HG02571 (cell line): ENCODE measurements around the gene TCF15.

ENCODE experiments used
- ATAC-seq: cut with Tn5 transposase; IDR thresholded peaks from one replicate; pipeline ENCODE4 v1.9.1; 2021; ENCODE audit warnings: mild to moderate bottlenecking, moderate library complexity; ENCODE audit not compliant: unreplicated experiment

The TCF15 gene

DNA sequence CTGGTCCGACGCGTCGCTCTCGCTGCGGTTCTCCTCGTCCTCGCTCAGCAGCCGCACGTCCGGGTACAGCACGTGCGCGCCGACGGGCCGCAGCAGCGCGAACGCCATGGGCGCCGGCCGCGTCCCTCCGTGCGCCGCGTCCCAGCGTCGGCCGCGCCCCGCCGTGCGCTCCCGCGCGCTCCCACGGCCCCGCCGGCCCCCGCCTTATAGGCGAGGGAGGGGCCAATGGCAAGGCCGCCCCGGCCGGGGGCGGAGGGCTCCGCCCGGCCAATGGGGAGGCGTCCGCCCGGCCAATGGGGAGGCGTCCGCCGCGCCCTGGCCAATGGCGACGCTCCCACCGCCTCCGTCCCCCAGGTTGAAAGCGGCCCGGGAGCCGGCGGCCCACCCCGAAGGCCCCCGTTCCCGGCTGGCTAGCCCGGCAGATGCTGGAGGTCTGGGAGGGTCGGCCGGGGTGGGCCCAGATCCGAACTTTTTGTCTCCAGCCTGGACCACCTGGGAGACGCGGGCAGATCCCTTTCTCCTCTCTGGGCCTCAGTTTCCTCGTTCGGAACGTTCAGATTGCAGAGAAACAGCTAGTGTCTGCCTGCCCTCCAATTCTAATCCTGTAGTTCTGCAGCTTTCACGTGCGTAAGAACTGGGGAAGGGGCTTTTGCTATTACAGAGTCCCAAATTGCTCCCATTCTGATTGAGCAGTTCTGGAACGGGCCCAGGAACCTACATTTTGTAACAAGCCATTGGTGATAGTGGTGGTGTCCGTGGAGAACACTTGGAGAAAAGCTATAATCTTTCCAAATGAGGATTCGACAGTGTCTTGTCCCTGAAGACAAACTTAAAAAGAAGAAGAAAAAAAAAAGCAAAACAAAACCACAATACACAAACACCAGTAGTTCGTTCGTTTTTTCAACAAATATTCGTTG lies at the start of gene TCF15:
Gene TCF15, minus strand, starts transcription at position 180 of the 917 bp plus-strand sequence. Its CDS starts 72 bp downstream, at position 108.
- ATAC-seq, result no peak

DNA sequence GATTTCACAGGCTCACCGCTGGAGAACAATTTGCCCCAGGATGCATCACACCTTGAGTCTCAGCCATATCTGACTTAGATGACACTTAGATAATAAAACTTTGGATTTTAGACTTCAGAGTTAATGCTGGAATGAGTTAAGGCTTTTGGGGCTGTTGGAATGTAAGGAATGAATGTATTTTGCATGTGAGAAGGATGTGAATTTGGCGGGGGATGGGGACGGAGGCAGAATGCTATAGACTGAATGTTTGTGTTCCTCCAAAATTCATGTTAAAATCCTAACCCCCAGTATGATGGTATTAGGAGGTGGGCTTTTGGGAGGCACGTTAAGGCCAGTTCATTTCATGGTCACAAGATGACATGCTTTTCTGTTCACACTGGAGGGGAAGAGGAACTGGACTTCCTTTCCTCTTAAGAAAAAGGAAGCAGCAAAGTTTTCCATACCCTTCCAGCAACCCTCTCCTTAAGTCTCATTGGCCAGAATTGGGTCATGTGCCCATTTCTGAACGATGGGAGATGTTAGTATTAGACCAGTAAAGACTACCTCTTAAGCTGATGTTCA lies 48.7 kb upstream of the TCF15 start:
- ATAC-seq, result no peak

GRCh38 chr20:658202-658601 lies 48.1 kb upstream of the TCF15 start:
- ATAC-seq, result no peak

GRCh38 chr20:655726-656624 lies 45.9 kb upstream of the TCF15 start:
- ATAC-seq, result no peak

- ATAC-seq, result no peak
Observed at GRCh38 chr20:654417-654750, 44.3 kb upstream of the TCF15 start.

- no peak for ATAC-seq
Observed at GRCh38 chr20:653590-654416, 43.7 kb upstream of the TCF15 start.

- peak; percentile 77 for ATAC-seq
Observed at GRCh38 chr20:653110-653589, 43.0 kb upstream of the TCF15 start, which contains the start of gene SRXN1. SRXN1 (minus strand) TSS chr20:653200; CDS start chr20:653185, 15 bp downstream.

GRCh38 chr20:652615-653109 lies 42.6 kb upstream of the TCF15 start:
- peak; percentile 19 for ATAC-seq

- ATAC-seq, result no peak
Observed at GRCh38 chr20:651713-652614, 41.9 kb upstream of the TCF15 start.

GRCh38 chr20:650954-651353 lies 40.8 kb upstream of the TCF15 start:
- ATAC-seq, result no peak

DNA sequence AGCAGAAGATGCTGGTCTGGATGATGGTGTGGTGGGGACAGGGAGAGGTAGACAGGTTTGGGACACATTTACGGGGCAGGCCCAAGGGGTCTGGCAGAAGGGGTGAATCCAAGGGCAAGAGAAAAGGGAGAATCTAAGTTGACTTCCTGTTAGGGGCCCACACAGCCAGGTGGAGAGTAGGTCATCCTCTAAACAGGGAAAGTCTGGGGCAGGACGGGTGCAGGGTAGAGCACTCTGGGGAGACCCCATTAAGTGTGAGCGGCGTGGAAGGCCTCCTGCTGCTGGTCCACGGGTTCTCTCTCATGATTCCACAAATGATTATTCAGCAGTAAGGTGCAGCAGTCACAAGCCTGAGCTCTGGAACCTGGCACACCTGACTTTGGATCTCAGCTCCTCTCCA lies 40.2 kb upstream of the TCF15 start:
- ATAC-seq, result no peak

DNA sequence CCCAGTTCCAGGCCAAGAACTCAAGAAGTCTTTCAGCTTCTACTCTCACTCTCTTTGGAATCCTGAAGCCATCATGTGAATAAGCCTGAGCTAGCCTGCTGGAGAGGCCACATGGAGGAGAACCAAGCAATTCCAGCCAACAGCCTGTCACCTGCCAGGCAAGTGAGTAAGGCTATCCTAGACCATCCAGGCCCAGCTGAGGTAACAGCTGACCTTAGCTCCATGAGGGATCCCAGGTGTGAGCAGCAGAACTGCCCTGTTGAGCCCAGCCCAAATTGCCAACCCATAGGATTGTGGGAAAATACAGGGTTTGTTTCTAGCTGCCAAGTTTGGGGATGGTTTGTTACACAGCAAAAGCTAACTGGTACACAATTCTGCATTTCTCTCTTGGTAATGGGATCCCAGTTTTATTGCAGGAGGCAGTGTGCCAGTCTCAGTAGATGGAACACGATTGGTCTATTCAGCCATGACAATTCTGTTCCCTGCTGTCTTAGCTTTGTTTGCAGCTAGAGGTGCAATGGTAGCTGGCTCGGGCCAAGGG lies 37.4 kb upstream of the TCF15 start:
- ATAC-seq, result no peak

DNA sequence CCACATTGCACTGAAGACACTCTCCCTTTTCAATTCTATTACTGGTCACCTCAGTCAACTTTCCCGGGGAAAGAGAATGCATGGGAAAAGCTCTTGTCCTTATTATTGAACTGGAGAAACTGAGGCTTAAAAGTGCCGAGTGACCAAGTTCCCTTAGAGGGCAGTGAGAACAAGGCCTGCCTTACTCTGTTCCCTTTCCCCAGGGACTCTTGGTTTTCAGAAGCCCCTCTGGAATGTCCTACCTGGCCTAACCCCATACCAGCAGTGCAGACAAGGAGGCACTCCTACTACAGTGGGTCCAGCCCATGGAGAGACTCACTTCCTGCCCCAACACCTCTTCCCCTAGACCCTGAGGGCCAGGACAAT lies 36.7 kb upstream of the TCF15 start:
- no peak for ATAC-seq

DNA sequence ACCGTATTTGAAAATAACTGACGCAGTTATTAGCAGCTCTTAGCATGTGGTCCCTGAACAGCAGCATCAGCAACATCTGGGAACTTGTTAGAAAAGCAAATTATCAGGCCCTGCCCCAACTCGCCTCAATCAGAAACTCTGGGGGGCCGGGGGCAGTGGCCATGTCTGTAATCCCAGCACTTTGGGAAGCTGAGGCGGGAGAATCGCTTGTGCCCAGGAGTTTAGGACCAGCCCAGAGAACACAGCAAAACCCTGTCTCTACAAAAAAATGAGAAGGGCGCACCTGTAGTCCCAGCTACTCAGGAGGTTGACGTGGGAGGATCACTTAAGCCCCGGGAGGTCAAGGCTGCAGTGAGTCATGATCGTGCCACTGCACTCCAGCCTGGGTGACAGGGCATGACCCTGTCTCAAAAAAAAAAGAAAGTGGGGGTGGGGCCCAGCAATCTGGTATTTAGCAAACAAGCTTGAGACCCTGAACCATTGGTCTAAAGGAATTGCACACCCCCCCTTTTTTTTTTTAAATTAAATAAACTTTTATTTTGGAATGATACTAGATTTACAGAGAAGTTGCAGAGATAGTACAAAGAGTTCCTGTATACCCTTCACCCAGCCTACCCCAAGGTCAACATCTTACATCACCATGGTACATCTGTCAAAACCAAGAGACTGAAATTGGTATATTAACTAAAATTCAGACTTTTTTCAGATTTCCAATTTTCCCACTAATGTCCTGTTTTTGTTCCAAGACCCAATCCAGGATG lies 36.2 kb upstream of the TCF15 start:
- ATAC-seq, result no peak

DNA sequence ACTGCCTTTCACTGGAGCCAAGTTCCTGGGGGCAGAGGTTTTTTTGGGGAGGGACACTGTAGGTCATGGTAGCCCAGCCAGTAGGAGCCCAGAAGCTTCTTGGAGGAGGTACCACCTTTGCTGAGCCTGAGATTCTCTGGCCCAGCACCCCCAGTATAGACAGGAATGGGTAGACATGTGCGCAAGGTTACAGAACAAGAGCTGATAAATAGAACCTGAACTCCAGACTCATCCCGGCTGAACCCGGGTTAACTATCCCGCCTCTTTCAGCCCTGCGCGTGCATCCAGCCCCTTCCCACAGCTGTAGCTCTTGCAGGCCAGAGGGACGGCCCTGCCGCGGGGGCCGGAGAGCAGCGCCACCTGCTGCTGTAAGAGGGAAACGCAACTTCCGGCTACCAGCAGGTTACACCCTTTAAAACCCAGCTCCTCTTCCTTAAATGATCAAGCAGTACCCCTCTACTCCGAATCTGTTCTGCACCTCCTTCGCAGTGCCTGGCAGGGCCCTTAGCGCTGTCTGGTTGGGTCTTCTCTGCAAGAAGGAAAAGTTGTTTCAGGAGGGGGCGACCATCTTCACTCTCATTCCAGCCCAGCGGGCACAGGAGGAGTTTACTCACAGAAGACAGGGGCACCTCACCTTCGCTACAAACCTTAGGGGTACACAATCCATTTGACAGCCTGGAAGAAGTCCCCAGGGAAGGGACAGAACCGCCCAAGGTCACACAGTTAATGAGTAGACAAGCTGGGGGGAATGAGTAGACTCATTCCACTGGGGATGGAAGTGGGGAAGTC lies 35.4 kb upstream of the TCF15 start:
- ATAC-seq, result peak; percentile 59

- no peak for ATAC-seq
Observed at GRCh38 chr20:644692-645317, 34.7 kb upstream of the TCF15 start.
